Adrenal gland (tissue), 12 donors: ENCODE data around the gene MAD2L1BP. TPM values are rescaled to one million over a fixed set of nuclear protein-coding genes. Genes with fewer than 3 reads are reported as not detected.

ENCODE experiments used
- DNase-seq, 7 donors: peaks; one replicate each; pipeline ENCODE4 v3.0.0-alpha.2; 2019 to 2020
- H3K27ac ChIP-seq, 5 donors: fragments of 200-600 bp; sonication (generic) in 4 of 5; 1 replicate in 3 of 5; 2 replicates in 2 of 5; pipeline versions ENCODE4 v1.5.1 to v1.8.0; 2016 to 2020; ENCODE audit warnings: mild to moderate bottlenecking in 1 of 5
- H3K27me3 ChIP-seq: fragments of 200-600 bp; 2 replicates; pipeline ENCODE4 v1.8.0; 2021
- H3K36me3 ChIP-seq, 2 donors: fragments of 200-600 bp; replicated peaks in 1 of 2; 1 replicate in 1 of 2; 2 replicates in 1 of 2; pipeline versions ENCODE4 v1.5.1 to v1.8.0; 2018 to 2022
- H3K4me1 ChIP-seq, 2 donors: fragments of 200-600 bp; replicated peaks in 1 of 2; 1 replicate in 1 of 2; 2 replicates in 1 of 2; pipeline versions ENCODE4 v1.5.1 to v1.8.0; 2018 to 2021
- H3K4me3 ChIP-seq, 4 donors: fragments of 200-600 bp; sonication (generic) in 3 of 4; one replicate each; pipeline ENCODE4 v1.5.1; 2016 to 2018
- H3K9me3 ChIP-seq, 3 donors: fragments of 200-600 bp; sonication (generic) in 1 of 3; replicated peaks in 1 of 3; 1 replicate in 2 of 3; 2 replicates in 1 of 3; pipeline versions ENCODE4 v1.5.1 to v1.8.0; 2016 to 2021
- POLR2A ChIP-seq, 2 donors: fragments of 450-650 bp; IDR thresholded peaks; one replicate each; pipeline ENCODE4 v1.6.1; 2017; ENCODE audit warnings: antibody characterized with exemption in 2 of 2, mild to moderate bottlenecking in 2 of 2, moderate library complexity in 1 of 2
- WGBS, 4 donors: extraction: QIAGEN DNeasy Blood & Tissue Kit in 2 of 4; methylation state at CpG; one replicate each; pipeline versions ENCODE4 v1.1.5 to v1.1.7; 2013 to 2017; 5-methylcytosine and 5-hydroxymethylcytosine counted together
- intact Hi-C, 2 donors: fragments of 100-400 bp; cut with DNase I; formaldehyde crosslinking; loops; one replicate each; pipeline versions ENCODE4 v1.14.1 to v1.15.0; 2022 to 2023
- polyA plus RNA-seq, 3 donors: library from polyadenylated mRNA; stranded (reverse); fragments of 200-250 nt in 2 of 3; fragments of 350-450 nt in 1 of 3; fragmentation: Illumina TruSeq in 1 of 3; extraction: RNeasy Lipid Tissue Mini Kit (QIAGEN cat#74804) in 1 of 3; gene quantifications; one replicate each; pipeline ENCODE4 v1.2.3, GENCODE V29; 2013 to 2014
- total RNA-seq, 9 donors: library from RNA; depleted of rRNA in 4 of 9; stranded (reverse); fragments of >200 nt in 4 of 9; fragments of 120-200 nt in 1 of 9; fragmentation: NEBNext Ultra II Directional in 1 of 9; extraction: Animal tissue kit (Norgen Biotek cat#: 25700) in 1 of 9; gene quantifications; one replicate each; pipeline versions ENCODE4 v1.1.0 to v1.2.4, GENCODE V29; 2013 to 2023
- TF ChIP-seq, protein P1 (sequence below), 6 experiments: fragments of 450-650 bp in 4 of 6; fragments of 200-600 bp in 2 of 6; sonication (generic) in 1 of 6; IDR thresholded peaks; 1 replicate in 5 of 6; 2 replicates in 1 of 6; pipeline versions ENCODE4 v1.5.1 to v1.8.0; 2016 to 2021; ENCODE audit warnings: antibody characterized with exemption in 6 of 6, mild to moderate bottlenecking in 2 of 6, moderate library complexity in 1 of 6
- donor health status: healthy with polysubstance abuse.
- donor health status: Bipolar disorder and iron deficiency.
- donor health status: DM: yes; HTN: yes; CAD: no.
- donor health status: DM: no; HTN: no; CAD: no.
- donor health status: DM: no; HTN: no; CAD: no.
- donor health status: DM: yes; HTN: yes; CAD: no.

Gene MAD2L1BP
- total and polyA plus RNA-seq, 12 donors: 15.2 to 112 (median 27.2) TPM

GRCh38 chr6:43593938-43594337 lies 41.7 kb upstream of the MAD2L1BP start:
- intact Hi-C loops: no loop called here
- H3K36me3 ChIP-seq: peaks cover 0 to 19% of the 10 kb centered on the region in 2 donors
- no peaks in the 10 kb centered on the region for H3K4me1 ChIP-seq
- H3K9me3 ChIP-seq: no peaks in the 10 kb centered on the region
- DNase-seq: no peak
- TF ChIP-seq POLR2A (IDR thresholded peaks at IDR 0.05): no peak
- TF ChIP-seq, protein P1, sequence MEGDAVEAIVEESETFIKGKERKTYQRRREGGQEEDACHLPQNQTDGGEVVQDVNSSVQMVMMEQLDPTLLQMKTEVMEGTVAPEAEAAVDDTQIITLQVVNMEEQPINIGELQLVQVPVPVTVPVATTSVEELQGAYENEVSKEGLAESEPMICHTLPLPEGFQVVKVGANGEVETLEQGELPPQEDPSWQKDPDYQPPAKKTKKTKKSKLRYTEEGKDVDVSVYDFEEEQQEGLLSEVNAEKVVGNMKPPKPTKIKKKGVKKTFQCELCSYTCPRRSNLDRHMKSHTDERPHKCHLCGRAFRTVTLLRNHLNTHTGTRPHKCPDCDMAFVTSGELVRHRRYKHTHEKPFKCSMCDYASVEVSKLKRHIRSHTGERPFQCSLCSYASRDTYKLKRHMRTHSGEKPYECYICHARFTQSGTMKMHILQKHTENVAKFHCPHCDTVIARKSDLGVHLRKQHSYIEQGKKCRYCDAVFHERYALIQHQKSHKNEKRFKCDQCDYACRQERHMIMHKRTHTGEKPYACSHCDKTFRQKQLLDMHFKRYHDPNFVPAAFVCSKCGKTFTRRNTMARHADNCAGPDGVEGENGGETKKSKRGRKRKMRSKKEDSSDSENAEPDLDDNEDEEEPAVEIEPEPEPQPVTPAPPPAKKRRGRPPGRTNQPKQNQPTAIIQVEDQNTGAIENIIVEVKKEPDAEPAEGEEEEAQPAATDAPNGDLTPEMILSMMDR (IDR thresholded peaks at IDR 0.05): no peak
- H3K27me3 ChIP-seq: no peaks in the 10 kb centered on the region
- H3K27ac ChIP-seq: no peak overlapping the region
- WGBS, 4 donors: 62 to 81% (median 70%) methylated on average over 1 of the region's 1 CpG
- H3K4me3 ChIP-seq: no peak overlapping the region

- no peaks in the 10 kb centered on the region for H3K27me3 ChIP-seq
- 94 to 100% (median 98%) methylated on average over 2 of the region's 2 CpGs for WGBS, 4 donors
- no peaks in the 10 kb centered on the region for H3K4me1 ChIP-seq
- no peak for DNase-seq
- intact Hi-C loops: no loop called here
- H3K4me3 ChIP-seq: no peak overlapping the region
- H3K36me3 ChIP-seq: peaks cover 0 to 26% of the 10 kb centered on the region in 2 donors
- H3K9me3 ChIP-seq: no peaks in the 10 kb centered on the region
- TF ChIP-seq POLR2A (IDR thresholded peaks at IDR 0.05): no peak
- TF ChIP-seq, protein P1 (IDR thresholded peaks at IDR 0.05): no peak
- no peak overlapping the region for H3K27ac ChIP-seq
Measured at GRCh38 chr6:43600595-43600994, 35.0 kb upstream of the MAD2L1BP start.

- intact Hi-C loops: no loop called here
- Histone ChIP-seq H3K27ac (no peak overlapping the region), H3K4me3 (no peak overlapping the region), H3K36me3 (peaks cover 0 to 18% of the 10 kb centered on the region in 2 donors), H3K27me3 (no peaks in the 10 kb centered on the region), H3K4me1 (no peaks in the 10 kb centered on the region), H3K9me3 (no peaks in the 10 kb centered on the region)
- WGBS, 4 donors: 90 to 96% (median 94%) methylated on average over 2 of the region's 2 CpGs
- no peak for DNase-seq
- TF ChIP-seq POLR2A (IDR thresholded peaks at IDR 0.05): no peak
- TF ChIP-seq, protein P1 (IDR thresholded peaks at IDR 0.05): no peak
Measured at GRCh38 chr6:43604174-43604573, 31.5 kb upstream of the MAD2L1BP start.

GRCh38 chr6:43606019-43606418 lies 29.6 kb upstream of the MAD2L1BP start:
- Histone ChIP-seq H3K27me3 (no peaks in the 10 kb centered on the region), H3K36me3 (peaks cover 0 to 27% of the 10 kb centered on the region in 2 donors)
- intact Hi-C loops: no loop called here

More at GRCh38 chr6:43606019-43606418, 29.6 kb upstream of the MAD2L1BP start:
- H3K9me3 ChIP-seq: no peaks in the 10 kb centered on the region
- TF ChIP-seq, protein P1 (IDR thresholded peaks at IDR 0.05): no peak
- TF ChIP-seq POLR2A (IDR thresholded peaks at IDR 0.05): no peak
- H3K4me1 ChIP-seq: no peaks in the 10 kb centered on the region
- H3K4me3 ChIP-seq: no peak overlapping the region
- H3K27ac ChIP-seq: no peak overlapping the region
- DNase-seq: no peak
- 87 to 93% (median 89%) methylated on average over 2 of the region's 2 CpGs for WGBS, 4 donors
